Jurkat, Clone E6-1 (cell line): ENCODE data around the gene INHBA.

Source experiments
- DNase-seq: peaks from one replicate; pipeline ENCODE4 v3.0.0-alpha.2; 2011; ENCODE audit warnings: low read depth, low spot score
- H3K4me3 ChIP-seq: 2 replicates; pipeline ENCODE4 v1.5.1; 2011; ENCODE audit warnings: mild to moderate bottlenecking, low read length, control low read depth, moderate library complexity

The INHBA gene

DNA sequence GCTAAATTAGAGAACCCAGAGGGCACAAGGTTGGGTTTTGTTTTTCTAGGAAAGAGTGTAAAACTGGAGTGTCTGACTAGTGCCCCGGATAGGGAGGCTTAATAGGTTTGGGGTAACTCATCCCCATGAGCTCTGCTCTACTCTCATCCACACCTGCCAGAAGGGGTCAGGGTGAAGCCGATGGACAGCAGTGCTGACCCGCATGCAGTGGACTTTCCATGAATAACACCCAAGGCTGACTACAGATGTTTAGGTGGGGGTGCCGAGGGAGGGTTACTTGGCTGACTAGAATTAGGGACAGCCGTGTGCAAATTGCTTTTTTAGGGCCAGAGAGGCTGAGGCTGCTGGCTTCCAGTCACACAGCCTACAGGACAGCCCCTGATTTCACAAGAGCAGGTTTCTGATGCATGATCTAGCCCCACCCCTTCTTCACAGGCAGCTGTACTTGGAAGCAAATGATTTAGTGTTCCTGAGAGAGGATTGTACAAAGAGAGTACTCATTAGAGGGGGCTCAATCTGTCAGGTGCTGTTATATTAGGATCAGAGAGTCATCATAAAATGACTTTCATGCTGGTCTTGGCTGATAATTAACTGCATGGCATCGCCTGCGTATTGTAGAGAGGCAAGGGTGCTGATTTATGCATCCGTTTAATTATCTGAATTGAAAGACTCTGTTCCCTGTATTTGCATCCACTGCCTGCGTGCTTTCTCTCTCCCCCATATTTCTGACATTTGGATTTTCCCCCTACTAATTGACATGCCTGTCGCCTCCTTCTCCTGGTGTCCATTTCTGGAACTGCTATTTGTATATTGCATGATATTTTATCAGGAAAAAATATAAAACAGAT, 9.5 kb downstream of the INHBA start:
- no peak for DNase-seq
- H3K4me3 ChIP-seq = no peak overlapping the region

DNA sequence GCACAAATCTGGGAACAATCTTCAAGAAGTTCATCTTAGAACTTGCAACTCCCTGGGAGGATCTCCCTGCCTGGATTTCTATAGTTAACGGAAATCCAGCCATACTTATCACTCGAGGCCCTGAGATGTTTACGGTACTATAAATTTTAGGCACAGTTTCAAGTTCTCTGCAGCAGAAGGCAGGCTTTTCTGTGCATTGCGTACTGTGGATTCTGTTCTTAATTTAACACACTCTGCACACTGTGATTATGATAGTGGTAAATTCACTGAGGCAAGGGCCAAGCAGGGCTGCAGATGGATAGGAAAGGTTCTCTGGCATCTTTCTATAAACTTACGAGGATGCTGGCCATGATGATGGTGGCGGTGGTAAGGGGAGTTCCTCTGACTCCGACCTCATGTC, 10.6 kb downstream of the INHBA start:
- H3K4me3 ChIP-seq = no peak overlapping the region
- DNase-seq = no peak

DNA sequence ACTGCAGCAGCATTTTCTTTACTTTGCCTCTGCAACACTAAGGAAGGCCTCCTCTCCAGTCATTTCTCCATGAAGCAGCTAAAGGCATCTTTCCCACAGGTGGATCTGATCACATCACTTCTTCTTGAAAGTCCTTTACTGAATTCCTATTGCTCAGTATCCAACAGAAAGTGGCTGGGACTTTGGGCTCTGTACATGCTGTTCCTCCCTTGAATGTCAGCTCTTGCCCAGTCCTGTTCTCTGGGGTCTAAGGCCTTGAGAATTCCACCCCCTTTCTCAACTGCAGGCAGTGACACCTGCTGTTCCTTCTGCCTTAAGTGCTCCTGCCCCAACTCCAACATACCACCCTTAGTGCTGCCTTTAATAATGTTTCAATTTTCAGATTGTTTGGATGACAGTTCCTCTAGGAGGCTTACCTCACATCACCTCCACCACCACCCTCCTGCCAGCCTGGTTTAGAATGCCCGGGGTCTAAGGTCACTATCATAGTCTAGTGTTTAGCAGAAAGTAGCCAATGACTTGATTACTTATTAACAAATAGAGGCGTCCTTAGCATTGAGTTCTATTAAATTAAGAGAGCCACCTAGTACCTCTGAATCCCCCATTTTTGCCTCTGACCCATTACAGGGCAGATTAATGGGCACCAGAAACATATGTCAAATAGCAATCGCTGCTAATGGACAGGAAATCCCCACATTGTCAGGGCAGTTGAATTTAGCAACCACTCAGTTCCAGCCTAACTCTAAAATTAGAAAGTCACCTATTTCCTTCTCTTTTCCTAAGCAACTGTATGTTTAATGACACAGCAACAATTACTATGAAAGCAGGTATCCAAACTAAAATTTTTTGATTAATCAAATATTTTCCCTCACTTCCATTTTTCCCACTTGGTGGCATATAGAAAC, 11.4 kb downstream of the INHBA start:
- no peak for DNase-seq
- no peak overlapping the region for H3K4me3 ChIP-seq

DNA sequence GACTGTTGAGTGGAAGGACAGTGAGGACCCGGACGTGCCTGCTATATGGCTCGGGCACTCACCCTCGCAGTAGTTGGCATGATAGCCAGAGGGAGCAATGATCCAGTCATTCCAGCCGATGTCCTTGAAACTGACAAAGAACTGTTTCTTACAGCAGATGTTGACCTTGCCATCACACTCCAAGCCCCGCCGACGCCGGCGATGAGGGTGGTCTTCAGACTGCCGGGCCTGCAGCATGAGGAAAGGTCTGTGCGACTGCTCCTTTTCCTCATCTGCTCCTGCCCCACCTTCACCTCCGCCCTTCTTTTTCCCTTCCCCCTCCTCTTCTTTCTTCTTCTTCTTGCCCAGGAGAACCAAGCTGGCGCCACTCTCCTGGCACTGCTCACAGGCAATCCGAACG, 13.1 kb downstream of the INHBA start:
- H3K4me3 ChIP-seq = no peak overlapping the region
- DNase-seq = no peak

DNA sequence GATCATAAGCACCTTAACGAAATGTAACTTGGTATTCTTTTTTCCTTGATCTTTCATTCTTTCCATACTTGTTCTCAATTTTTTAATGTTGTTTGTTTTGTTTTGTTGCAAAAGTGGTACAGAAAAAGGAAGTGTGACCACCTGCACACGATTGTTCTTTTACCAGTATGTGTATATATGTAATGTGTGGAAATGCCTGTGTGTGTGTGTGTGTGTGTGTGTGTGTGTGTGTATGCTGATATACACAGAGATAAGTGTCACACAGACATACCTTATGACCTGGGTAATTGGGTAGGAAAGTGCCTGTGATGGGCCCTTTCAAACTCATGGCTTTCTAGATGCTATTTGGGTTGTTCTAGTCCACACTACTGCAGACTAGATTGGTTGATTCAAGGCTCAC, 14.0 kb downstream of the INHBA start:
- H3K4me3 ChIP-seq = no peak overlapping the region
- no peak for DNase-seq

DNA sequence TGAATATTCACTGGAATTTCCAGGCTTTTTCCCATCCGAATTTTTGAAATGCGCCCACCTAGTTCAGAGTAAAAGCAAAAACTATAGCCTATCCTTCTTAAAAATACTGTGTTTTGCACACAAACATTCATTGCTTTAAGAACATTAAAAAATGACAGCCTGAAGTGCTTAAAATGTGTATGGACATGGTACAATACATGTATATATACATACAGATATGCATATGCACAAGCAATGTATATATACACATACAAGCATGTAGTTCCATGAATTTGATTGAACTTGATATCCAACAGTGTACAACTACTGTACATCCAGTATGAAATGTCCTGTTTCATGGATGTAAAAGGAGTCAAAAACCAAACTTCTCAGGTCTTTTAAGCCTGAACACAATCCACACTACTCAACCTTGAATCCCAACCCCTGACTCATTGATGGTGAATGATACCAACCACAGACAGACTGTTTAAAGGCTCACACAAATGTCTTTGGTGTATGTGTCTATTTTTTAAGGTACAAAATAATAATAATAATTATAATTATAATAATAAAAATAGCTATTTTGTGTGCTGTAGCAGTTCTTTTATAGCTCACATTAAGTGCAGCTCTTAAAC, 14.8 kb downstream of the INHBA start:
- DNase-seq = no peak
- H3K4me3 ChIP-seq = no peak overlapping the region

DNA sequence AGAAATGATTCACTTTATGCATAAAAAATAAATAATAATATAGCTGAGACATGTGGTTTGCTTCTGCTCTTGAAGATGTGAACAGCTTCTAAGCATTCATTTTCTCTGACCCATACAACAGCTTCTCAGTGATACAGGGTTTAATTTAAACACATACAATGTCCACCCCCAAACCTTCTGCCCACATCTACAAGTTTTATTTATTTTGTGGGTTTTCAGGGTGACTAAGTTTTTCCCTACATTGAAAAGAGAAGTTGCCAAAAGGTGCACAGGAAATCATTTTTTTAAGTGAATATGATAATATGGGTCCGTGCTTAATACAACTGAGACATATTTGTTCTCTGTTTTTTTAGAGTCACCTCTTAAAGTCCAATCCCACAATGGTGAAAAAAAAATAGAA, 17.2 kb downstream of the INHBA start:
- no peak overlapping the region for H3K4me3 ChIP-seq
- DNase-seq = no peak

DNA sequence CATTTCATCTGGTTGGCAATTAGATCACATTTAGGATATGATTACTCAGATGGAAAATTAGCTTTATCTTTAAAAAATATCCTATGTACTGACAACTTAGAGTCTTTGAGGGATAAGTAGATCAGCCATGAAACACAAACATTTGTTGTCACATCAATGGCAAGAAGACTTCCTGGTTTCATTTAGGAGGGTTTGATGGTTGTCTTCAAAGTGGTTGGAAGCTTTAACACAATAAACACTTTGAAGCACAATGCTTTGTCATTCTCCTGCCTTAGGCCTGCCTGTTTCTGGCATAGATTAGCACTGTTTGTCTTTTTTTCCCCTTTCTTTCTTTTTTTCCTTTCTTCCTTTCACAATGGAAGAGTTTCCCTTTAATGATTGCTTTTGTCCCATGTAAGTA, 20.5 kb downstream of the INHBA start:
- H3K4me3 ChIP-seq = no peak overlapping the region
- no peak for DNase-seq

DNA sequence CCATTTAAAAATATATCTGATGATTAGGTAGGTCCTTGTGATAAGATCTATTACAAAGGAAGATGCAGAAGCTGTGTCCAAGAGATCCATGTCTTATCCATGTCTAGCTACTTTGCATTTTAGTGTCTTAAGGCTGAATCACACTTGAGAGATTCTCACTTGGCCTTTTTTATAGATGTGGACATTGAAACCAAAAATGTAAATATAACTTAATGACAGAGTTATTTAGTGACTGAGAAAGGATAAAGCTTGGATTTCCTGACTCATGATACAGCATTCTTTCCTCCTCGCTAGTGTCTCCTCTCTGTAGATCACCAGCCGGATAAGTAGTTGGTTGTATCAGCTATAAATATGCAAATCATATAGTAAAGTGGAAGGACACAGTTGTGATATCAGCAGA, 23.3 kb downstream of the INHBA start:
- no peak for DNase-seq
- H3K4me3 ChIP-seq = no peak overlapping the region

DNA sequence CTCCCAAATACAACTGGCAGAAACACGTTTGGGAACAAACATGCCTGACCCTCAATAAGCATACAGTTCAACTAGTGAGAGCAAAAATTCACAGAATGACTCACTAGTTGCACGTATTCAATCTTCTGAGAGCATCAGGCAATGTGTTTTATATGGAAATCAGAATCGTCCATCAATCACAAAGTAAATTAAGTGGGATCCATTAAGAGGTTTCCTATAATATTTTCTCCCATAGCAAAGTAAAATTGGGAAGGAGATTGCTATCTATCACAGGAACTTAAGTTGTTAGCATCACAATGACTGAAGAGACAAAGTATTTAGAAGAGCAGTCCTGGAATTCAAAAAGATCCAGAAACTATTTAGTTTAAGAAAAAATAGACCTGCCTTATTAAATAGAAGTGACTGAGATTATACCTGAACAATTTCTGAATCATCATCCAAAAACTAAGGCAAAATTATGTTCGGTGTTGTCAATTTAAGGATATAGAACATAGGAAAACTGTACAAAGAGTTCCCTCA, 28.3 kb downstream of the INHBA start:
- DNase-seq = no peak
- no peak overlapping the region for H3K4me3 ChIP-seq

DNA sequence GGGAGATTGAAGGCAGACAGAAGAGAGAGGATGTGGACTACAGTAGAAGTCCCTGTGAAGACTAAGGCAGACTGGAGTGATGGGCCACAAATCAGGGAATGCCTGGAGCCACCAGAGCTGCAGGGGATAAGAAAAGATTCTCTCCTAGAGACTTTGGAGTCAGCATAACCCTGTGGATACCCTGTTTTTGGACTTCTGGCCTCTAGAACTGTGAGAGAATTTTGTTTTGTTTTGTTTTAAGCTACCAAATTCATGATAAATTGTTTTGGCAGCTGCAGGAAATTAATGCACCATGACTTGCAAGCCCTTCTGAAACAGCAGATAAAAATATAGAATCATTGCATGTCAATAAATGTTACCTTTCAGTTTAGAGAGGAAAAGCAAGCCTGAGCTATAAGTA, 41.3 kb downstream of the INHBA start:
- DNase-seq = no peak
- no peak overlapping the region for H3K4me3 ChIP-seq

DNA sequence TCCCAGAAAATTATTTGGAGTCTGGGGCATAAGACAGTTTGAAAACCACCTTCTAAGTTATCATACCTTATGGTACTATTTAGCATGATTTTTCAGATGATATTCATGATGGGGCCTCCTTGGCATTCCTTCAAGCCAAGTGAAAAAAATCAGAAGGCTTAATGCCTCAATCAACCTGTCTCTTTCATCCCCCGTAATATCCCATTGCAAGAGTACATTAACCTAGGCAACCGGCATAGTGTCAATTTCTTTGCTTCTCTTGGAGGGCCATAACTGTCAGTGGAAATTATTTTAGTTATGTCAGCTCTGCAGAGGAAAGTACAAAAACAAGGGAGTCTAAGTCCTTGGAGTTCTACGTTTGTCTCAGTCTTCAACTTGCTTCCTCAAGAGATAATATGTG, 43.4 kb downstream of the INHBA start:
- no peak overlapping the region for H3K4me3 ChIP-seq
- DNase-seq = no peak

DNA sequence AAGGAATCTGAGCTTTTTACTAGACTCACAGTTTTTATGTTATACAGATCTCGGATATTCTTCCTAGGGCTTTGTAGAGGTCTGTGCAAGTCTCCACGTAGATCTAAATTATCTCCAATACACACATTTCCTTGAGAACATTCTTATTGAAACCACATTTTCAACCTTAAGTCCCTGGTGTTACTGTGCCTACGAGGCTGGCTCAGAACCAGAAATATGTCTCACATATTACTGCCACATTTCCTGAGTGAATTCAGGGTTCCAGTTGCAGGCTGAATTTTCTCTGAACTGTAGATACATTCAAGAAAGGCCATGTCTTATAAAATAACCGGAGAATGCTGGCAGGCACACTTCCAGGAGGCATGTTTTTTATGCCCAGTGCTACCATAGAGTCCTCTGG, 46.5 kb downstream of the INHBA start:
- DNase-seq = no peak
- no peak overlapping the region for H3K4me3 ChIP-seq

DNA sequence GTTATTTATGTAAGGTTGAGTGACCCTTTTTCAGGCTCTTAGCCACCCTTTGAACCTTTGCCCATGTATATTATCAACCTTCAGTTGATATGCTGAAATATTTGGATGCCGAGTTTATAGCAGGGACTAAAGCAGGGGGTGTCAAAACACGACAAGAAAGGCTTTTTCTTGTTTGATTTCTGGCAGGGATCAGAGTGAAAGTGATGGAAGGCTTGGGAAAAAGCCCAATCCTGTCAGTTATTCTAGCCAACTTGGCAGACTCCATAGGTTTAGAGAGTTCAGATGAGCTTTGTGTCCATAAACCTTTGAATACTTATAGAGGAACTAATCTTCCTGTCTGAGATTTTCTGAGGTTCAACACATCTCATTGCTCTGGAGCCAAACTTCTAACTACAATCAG, 47.5 kb downstream of the INHBA start:
- no peak for DNase-seq
- H3K4me3 ChIP-seq = no peak overlapping the region

DNA sequence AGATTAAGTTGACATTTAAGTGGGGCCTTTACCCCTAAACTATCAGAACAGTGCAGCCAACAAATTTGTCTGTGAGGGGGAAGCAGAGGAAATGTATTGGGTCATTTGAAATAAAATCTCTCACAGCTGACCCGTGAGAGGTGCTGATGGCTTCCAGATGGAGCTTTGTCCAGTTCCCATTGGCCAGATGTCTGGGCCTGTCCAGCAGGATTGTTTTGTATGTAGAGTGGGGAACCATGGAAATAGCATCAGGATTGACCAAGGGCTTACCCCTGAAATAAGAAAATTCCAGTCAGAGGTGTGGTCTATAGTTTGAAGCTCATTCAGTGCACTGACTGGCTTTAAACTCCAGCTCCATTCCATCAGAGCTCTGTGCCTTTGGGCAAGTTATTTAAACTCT, 50.6 kb downstream of the INHBA start:
- no peak for DNase-seq
- H3K4me3 ChIP-seq = no peak overlapping the region

DNA sequence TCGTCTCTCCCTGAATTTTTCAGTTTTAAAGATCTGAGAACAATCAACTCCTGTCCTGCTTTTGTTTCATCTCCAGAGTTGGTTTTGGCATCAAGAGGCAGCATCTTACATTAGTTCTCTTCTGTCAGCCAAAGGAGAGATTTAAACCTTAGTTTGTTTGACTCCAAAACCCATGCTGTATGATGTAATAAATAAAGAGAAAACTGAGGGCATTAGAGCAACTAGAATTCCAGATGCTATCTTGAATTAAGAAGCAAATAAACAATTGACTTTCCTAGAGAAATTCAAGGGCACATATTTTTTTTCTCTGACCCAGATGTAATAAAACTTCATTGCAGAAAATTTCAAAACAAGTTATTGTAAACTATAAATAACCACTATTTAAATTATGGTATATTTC, 54.4 kb downstream of the INHBA start:
- H3K4me3 ChIP-seq = no peak overlapping the region
- DNase-seq = no peak

DNA sequence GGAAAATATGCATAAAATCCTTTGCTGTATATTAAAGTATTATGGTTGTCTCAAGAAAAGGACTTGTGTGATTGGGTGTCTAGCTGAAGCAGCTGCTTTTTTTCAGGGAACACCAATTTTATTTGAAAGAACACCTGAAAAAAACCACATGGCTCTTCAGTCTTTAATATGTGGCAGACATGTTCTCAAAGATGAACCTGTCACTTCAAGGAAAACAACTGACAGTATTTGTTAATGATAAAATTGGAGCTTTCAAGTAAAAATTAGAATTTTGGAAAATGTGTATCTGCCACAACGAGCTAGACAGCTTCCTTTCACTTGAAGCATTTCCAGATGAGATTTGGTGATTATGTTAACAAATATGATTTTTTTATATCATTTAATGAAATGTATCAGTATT, 59.3 kb downstream of the INHBA start:
- no peak for DNase-seq
- no peak overlapping the region for H3K4me3 ChIP-seq

DNA sequence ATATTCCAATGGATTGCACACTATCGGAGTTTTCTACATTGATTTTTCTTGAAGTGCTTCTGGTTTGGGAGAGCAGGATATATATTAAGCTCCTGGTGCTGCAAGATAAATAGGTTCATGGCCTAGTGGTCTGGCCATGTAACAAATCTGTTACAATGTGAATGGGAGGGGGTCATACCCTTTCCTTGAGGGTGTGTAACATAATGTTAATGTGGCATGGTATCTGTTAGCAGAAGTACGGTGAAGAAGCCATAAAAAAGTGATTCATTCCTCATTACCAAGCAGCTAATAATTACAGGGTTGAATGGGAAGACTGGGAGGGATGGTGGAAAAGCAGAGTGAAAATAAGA, 61.2 kb downstream of the INHBA start:
- no peak overlapping the region for H3K4me3 ChIP-seq
- DNase-seq = no peak

DNA sequence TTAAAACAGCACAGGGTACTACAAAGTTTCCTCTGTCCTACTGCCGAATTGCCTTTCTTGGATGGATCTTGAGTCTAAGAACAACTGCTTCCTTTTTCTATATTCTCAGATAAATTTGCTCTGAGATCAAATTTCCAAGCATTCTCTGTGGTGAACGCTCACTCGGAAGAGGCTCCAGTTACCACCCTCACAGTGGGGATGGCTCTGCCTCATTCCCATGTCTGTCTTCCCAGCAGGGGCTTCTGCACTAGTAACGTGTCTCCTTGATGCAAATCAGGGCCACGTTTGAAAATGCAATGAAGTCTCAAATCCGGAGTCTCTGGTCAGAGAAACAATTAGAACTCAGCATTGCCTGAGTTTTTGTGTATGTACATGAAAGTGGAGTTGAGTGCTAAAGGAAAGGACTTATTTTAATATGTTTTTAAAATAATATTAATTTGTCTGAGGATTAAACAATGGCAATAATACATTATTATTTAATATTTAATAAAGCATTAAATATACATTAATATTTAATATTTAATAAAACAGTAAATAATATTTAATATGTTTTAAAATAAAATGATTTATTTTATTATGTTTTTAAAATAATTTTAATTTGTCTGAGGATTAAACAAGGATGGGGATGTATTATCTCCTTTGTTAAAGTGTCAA, 61.8 kb downstream of the INHBA start:
- no peak overlapping the region for H3K4me3 ChIP-seq
- no peak for DNase-seq
